ENCODE data around the gene SLC6A18. TPM values are rescaled to one million over a fixed set of nuclear protein-coding genes. Genes with fewer than 3 reads are reported as not detected.

The SLC6A18 gene
- total RNA-seq, 4 donors from 2014 or later, result not detected

DNA sequence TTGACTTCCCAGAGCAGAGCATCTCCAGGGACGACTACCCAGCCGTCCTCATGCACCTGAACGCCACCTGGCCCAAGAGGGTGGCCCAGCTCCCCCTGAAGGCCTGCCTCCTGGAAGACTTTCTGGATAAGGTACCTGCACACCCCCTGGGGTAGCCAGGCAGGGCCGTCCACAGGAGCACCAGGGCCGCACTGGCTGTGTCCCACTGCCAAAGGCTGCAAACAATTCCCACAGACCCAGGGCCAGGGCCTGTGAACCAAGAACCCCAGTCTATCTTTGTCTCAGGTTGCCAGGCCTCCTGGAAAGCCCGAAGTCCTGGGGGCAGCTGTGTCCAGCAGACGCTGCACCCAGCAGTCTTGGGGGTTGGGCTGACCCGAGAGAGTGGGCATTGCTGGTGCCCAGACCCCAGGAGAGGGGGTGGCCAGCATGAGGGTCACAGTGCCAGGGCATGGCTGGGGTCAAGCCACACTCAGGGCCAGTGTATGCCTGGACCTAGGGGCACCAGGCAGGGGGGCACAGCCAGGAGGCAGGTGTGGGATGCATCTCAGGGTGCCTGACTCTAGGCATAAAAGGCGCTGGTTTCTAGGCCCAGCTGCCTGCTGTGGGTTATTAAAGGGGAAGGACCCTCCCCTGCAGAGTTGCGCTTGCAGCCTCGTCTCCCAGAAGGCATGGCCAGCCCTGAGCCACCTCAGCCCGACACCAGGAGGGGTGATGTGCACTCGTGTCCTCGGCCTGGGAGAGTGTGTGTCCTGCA lies 17.7 kb downstream of the SLC6A18 start:
- Histone ChIP-seq H3K9me3 (no peaks in the 10 kb centered on the region), H3K4me3 (no peak overlapping the region), H3K36me3 (no peaks in the 10 kb centered on the region), H3K27ac (no peak overlapping the region), H3K4me1 (peaks cover 0 to 5% (median 0%) of the 10 kb centered on the region in 3 donors), H3K27me3 (peaks cover 55% of the 10 kb centered on the region)
- ATAC-seq, result no peak
- no CpG with 5 or more reads among the region's 14 CpGs for WGBS, 2 donors (ENCODE audit: low coverage in 1 of 2)
- TF ChIP-seq POLR2A (IDR thresholded peaks at IDR 0.05) (no peak), POLR2AphosphoS5 (IDR thresholded peaks at IDR 0.05) (no peak), CTCF (IDR thresholded peaks at IDR 0.05) (no peak), EP300 (IDR thresholded peaks at IDR 0.05) (no peak)

GRCh38 chr5:1243487-1244130 lies 18.4 kb downstream of the SLC6A18 start:
- H3K27me3 ChIP-seq, result peaks cover 62% of the 10 kb centered on the region
- ATAC-seq, result no peak

GRCh38 chr5:1244255-1244654 lies 19.1 kb downstream of the SLC6A18 start:
- no CpG with 5 or more reads among the region's 21 CpGs for WGBS, 2 donors (ENCODE audit: low coverage in 1 of 2)
- TF ChIP-seq POLR2A (IDR thresholded peaks at IDR 0.05) (no peak), POLR2AphosphoS5 (IDR thresholded peaks at IDR 0.05) (no peak), EP300 (IDR thresholded peaks at IDR 0.05) (no peak), CTCF (IDR thresholded peaks at IDR 0.05) (no peak)
- Histone ChIP-seq H3K4me1 (peaks cover 0 to 5% (median 0%) of the 10 kb centered on the region in 3 donors), H3K27me3 (peaks cover 69% of the 10 kb centered on the region), H3K27ac (no peak overlapping the region), H3K36me3 (no peaks in the 10 kb centered on the region), H3K4me3 (no peak overlapping the region), H3K9me3 (no peaks in the 10 kb centered on the region)
- no peak for ATAC-seq

More at GRCh38 chr5:1243487-1244130, 18.4 kb downstream of the SLC6A18 start:
- H3K9me3 ChIP-seq, result no peaks in the 10 kb centered on the region
- H3K36me3 ChIP-seq, result no peaks in the 10 kb centered on the region
- no peak overlapping the region for H3K27ac ChIP-seq
- H3K4me3 ChIP-seq, result no peak overlapping the region
- H3K4me1 ChIP-seq, result peaks cover 0 to 5% (median 0%) of the 10 kb centered on the region in 3 donors
- TF ChIP-seq EP300 (IDR thresholded peaks at IDR 0.05), result no peak
- TF ChIP-seq CTCF (IDR thresholded peaks at IDR 0.05), result no peak
- no peak for TF ChIP-seq POLR2AphosphoS5 (IDR thresholded peaks at IDR 0.05)
- no peak for TF ChIP-seq POLR2A (IDR thresholded peaks at IDR 0.05)
- WGBS, 2 donors (ENCODE audit: low coverage in 1 of 2), result no CpG with 5 or more reads among the region's 33 CpGs

DNA sequence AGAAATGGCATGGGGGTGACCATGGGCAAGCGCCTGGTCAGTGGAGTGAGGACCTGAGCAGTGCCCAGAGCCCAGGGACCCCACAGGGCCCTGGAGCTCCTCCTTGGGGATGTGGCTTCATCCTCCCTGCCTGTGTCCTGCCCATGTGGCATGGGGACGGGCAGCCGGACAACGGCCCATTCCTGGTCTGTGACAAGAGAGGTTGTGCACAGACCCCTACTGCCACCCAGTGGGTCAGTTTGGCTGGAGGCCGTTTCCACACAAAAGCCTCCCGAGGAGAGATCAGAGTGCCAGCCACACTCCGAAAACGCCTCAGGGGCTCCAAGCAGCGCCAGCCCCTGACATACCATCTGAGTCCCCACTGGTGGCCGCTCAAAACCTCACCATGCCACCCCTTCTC lies 19.8 kb downstream of the SLC6A18 start:
- TF ChIP-seq EP300 (IDR thresholded peaks at IDR 0.05) (no peak), CTCF (IDR thresholded peaks at IDR 0.05) (no peak), POLR2AphosphoS5 (IDR thresholded peaks at IDR 0.05) (no peak), POLR2A (IDR thresholded peaks at IDR 0.05) (no peak)
- H3K4me1 ChIP-seq, result peaks cover 0 to 5% (median 0%) of the 10 kb centered on the region in 3 donors
- peaks cover 76% of the 10 kb centered on the region for H3K27me3 ChIP-seq
- H3K4me3 ChIP-seq, result no peak overlapping the region
- H3K36me3 ChIP-seq, result no peaks in the 10 kb centered on the region
- ATAC-seq, result no peak
- no CpG with 5 or more reads among the region's 10 CpGs for WGBS, 2 donors (ENCODE audit: low coverage in 1 of 2)
- H3K27ac ChIP-seq, result no peak overlapping the region
- no peaks in the 10 kb centered on the region for H3K9me3 ChIP-seq

All from gastroesophageal sphincter (tissue), 4 donors.